NCI-H1417 treated with DMSO at 0.1 percent for 48 hours (cell line): ENCODE results near the gene COL4A3.

Experiments
- DNase-seq: peaks from one replicate; lab custom pipeline; 2025; lab: John Stamatoyannopoulos, UW

The COL4A3 gene

GRCh38 chr2:227341553-227341952 is 177.1 kb downstream of the COL4A3 start:
- no peak for DNase-seq

- no peak for DNase-seq
These were observed 179.8 kb downstream of the COL4A3 start for GRCh38 chr2:227344231-227344630.

GRCh38 chr2:227347117-227347516 is 182.7 kb downstream of the COL4A3 start:
- no peak for DNase-seq

GRCh38 chr2:227348324-227348723 is 183.9 kb downstream of the COL4A3 start:
- DNase-seq: no peak

GRCh38 chr2:227349989-227350612 is 185.7 kb downstream of the COL4A3 start:
- DNase-seq: no peak

- no peak for DNase-seq
These were observed 187.2 kb downstream of the COL4A3 start for GRCh38 chr2:227351639-227352038.

GRCh38 chr2:227360351-227360750 is 195.9 kb downstream of the COL4A3 start:
- no peak for DNase-seq

- no peak for DNase-seq
These were observed 199.3 kb downstream of the COL4A3 start for GRCh38 chr2:227363756-227364155.
